RPMI7951 (cell line): ENCODE data around the gene NIPSNAP2. TPM values are rescaled to one million over a fixed set of nuclear protein-coding genes. Genes with fewer than 3 reads are reported as not detected.
A peak's percentile ranks its signal among the peaks of the same experiment; 100 is the strongest.
"Not testable (repeated sequence)": the region's sequence is repeated elsewhere in the genome, so short reads cannot be mapped to it uniquely, and the experiment has no call there.

ENCODE experiments used
- DNase-seq: peaks from one replicate; pipeline ENCODE4 v3.0.0-alpha.2; 2012; ENCODE audit warnings: low read depth
- total RNA-seq: library from RNA; depleted of rRNA; stranded (reverse); fragments of >200 nt; shearing (Covaris generic); gene quantifications from 2 replicates; pipeline ENCODE4 v1.2.3, GENCODE V29; 2014; rRNA removed

The NIPSNAP2 gene
- 66.2 and 76.7 TPM in 2 replicates for total RNA-seq

GRCh38 chr7:55964261-55965099 is at the start of gene NIPSNAP2:
NIPSNAP2 (plus strand) TSS chr7:55964585; CDS start chr7:55964610, 25 bp downstream.
- peak; percentile 76 for DNase-seq

DNA sequence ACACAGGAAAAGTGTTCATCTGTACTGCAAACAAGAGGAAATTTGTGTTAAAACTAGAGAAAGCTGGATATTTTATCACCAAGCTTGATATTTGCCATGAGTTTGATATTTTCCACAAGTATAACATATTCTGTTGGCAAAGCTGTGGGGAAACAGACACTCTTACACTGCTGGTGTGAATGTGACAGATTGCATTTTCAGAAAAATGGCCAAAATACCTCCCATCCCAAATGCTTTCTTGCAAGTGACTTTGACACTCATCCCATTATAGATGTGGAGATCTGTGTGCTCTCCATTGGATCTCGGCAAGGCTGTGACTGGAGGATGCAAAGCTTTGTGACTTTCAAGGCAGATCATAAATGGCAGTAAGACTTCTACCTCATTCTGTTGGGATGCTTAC is 46.6 kb upstream of the NIPSNAP2 start:
- DNase-seq: no peak

GRCh38 chr7:55928006-55928767 is 36.2 kb upstream of the NIPSNAP2 start:
- DNase-seq: no peak

DNA sequence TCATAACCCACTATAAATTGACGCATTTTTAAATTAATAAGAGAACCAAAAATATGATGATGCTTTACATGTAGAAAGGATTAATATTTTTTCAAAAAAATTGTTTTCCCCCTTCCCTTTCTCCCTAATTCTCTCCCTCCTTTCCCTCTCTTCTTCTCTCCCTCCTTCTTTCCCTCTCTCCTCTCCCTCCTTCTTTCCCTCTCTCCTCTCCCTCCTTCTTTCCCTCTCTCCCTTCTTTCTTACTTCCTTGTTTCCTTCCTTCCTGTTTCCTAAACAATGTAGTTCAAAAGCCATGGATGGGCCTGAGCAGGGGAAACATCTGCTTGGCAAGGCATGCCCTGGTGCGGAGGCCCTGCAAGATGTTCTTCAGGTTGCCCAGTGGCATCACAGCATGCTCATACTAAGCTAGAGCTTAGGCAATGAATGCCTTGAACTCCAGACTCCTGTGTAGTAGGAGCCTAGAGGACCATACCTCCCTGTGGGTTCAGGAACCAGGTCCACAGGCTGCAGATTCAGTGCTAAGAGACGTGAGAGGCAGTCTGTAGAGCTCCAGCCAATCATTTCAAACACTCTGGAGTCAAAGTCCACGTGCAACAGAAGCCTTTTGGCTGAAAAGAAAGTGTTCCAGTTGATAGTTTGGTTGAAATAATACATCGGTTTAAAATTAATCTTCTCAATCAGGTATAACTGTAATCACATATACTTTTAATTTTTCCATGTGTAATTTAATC is 32.8 kb upstream of the NIPSNAP2 start:
- DNase-seq: no peak

- no peak for DNase-seq
These were observed 24.8 kb upstream of the NIPSNAP2 start for GRCh38 chr7:55939514-55940123.

- no peak for DNase-seq
These were observed 17.8 kb upstream of the NIPSNAP2 start for GRCh38 chr7:55946545-55946944.

- DNase-seq: peak; percentile 87
These were observed 12.6 kb upstream of the NIPSNAP2 start, which contains the start of gene MRPS17 for GRCh38 chr7:55951637-55952351. MRPS17 (plus strand) TSS chr7:55951877; CDS start chr7:55953196, 1,319 bp downstream.

DNA sequence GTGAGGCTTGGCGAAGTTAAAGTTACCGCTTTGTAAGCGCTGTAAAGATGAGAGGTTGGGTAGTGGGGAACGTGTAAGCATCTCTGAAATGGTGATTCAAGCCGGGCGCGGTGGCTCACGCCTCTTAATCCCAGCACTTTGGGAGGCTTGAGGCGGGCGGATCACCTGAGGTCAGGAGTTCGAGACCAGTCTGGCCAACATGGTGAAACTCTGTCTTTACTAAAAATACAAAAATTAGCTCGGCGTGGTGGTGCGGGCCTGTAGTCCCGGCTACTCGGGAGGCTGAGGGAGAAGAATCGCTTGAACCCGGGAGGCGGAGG is 12.1 kb upstream of the NIPSNAP2 start:
- not testable (repeated sequence) for DNase-seq

- DNase-seq: no peak
These were observed 10.5 kb upstream of the NIPSNAP2 start for GRCh38 chr7:55953707-55954475.

- DNase-seq: no peak
These were observed 7.2 kb upstream of the NIPSNAP2 start for GRCh38 chr7:55957190-55957589.

GRCh38 chr7:55962014-55962413 is 2.4 kb upstream of the NIPSNAP2 start:
- DNase-seq: peak; percentile 35

DNA sequence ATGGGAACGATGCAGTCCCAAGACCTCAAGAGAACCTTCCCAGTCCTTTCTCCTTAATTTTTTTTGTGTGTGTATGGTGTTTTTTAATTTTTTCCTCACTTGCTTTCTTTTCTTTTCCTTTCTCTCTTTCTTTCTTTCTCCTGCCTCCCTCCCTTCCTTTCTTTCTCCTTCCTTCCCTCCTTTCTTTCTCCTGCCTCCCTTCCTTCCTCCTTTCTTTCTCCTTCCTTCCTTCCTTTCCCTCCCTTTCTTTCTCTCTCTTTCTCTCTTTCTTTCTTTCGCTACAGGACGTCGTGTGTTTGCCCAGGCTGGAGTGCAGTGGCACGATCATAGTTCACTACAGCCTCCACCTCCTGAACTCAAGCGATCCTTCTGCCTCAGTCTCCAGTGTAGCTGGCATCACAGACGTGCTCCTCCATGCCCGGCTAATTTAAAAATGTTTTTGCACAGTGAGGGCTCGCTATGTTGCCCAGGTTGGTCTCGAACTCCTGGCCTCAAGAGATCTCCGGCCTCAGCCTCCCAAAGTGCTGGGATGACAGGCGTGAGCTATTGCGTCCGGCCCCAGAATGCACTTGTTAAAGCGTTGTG is 709 bp upstream of the NIPSNAP2 start:
- no peak for DNase-seq

GRCh38 chr7:55965100-55965470 is 700 bp downstream of the NIPSNAP2 start:
- DNase-seq: no peak

GRCh38 chr7:55965805-55966421 is 1.5 kb downstream of the NIPSNAP2 start:
- no peak for DNase-seq

DNA sequence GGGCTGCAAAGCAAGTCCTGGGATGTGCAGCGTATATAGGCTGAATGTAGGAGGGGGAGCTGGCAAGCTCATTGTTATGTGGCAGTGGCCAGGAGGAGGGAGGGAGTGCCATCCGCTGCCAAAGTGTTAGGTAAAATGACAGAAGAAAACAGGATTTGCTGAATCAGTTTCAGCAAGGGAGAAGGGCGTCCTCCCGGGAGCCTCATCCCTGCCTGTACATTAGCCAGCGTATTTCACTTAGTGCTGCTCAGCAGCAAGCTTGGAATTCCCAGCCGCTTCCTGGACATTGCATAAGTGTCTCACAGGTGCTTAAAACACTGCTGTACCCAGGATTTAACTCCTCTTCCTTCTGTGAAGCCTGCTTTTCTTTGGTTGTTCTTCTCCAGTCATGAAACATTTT is 2.5 kb downstream of the NIPSNAP2 start:
- no peak for DNase-seq

DNA sequence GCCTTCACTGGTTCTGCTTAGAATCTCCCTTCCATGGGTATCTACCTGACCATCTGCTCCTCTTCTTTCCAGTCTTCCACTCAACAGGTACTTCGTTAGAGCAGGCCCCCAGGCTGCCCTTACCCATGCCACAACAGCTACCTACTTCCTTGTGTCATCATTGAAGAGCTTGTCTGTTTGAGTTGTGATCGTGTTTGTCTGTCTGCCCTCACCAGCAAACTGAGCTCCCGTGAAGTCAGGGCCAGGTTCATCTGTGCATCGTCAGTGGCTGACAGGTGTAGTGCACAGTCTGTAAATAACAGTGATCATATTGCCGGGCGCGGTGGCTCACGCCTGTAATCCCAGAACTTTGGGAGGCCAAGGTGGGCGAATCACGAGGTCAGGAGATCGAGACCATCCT is 5.0 kb downstream of the NIPSNAP2 start:
- DNase-seq: no peak

- no peak for DNase-seq
These were observed 6.2 kb downstream of the NIPSNAP2 start for GRCh38 chr7:55970561-55970960.

GRCh38 chr7:55970978-55971377 is 6.6 kb downstream of the NIPSNAP2 start:
- no peak for DNase-seq

DNA sequence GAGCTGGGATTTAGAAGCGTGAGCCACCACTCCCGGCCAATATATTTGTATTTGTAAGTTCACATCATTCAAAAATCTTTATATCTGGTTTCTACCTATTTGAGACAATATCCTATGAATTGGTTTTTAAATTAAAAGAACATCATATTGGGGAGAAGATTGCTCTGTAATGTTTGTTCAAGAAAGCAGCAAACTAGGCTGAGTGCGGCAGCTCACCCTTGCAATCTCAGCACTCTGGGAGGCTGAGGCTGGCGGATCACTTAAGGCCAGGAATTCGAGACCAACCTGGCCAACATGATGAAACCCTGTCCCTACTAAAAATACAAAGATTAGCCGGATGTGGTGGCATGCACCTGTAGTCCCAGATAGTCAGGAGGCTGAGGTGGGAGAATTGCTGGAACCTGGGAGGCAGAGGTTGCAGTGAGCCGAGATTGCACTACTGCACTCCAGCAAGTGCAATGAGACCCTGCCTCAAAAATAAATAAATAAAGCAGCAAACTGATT is 9.4 kb downstream of the NIPSNAP2 start:
- DNase-seq: no peak
